ENCODE results near the gene BTBD16. TPM values are rescaled to one million over a fixed set of nuclear protein-coding genes. Genes with fewer than 3 reads are reported as not detected.

BTBD16 gene
- total RNA-seq, 3 donors from 2014 or later: 0.29 TPM; not detected in 2

DNA sequence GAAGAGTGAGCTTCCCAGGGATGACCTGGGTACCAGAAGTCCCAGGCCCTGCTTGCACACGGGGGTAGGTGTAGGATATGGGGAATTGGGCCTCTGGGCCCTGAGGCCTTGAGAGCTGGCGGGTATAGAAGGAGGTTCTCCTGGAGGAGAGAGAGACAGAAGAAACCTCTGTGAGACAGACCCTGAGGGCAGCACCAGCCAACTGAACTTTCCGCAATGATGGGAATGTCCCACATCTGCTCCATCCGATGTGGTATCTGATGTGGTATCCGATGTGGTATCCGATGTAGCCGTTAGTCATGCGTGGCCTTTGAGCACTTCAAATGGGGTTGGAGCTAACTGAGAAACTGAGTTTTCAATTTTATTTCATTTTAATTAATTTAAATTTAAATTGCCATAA is 72.8 kb downstream of the BTBD16 start:
- Histone ChIP-seq H3K27ac (no peak overlapping the region), H3K4me3 (no peak overlapping the region), H3K36me3 (no peaks in the 10 kb centered on the region), H3K4me1 (no peaks in the 10 kb centered on the region), H3K27me3 (no peaks in the 10 kb centered on the region), H3K9me3 (no peaks in the 10 kb centered on the region)
- no peak for DNase-seq (ENCODE audit: low spot score in 2 of 2)
- intact Hi-C loops (cut with DNase I; ENCODE audit: low total_unique reads): no loop called here
- no peak for TF ChIP-seq POLR2AphosphoS5 (IDR thresholded peaks at IDR 0.05)

DNA sequence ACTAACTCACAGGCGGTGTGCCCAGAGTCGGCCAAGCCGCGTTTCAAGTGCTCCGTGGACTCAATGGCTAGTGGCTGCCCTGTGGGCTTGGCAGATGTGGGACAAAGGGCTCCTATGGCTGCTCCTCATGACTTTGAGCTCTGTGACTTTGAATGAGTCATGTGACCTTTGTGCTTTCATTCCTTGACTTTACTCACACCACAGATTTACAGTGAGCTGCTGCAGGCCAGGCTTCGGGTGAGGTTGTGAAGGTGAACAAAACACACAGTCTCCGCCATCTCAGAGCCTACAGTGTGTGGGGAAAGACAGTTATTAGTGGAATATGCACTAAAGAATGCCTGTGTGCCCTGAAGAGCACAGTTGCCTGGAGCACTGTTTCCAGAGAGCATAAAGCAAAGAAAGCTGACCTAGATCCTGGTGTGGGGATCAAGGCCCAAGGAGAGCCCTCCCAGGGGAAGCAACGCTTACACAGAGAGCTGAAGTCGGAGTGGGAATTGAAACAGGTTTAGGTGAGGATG is 73.7 kb downstream of the BTBD16 start:
- no peak overlapping the region for H3K27ac ChIP-seq
- intact Hi-C loops (cut with DNase I; ENCODE audit: low total_unique reads): no loop called here

DNA sequence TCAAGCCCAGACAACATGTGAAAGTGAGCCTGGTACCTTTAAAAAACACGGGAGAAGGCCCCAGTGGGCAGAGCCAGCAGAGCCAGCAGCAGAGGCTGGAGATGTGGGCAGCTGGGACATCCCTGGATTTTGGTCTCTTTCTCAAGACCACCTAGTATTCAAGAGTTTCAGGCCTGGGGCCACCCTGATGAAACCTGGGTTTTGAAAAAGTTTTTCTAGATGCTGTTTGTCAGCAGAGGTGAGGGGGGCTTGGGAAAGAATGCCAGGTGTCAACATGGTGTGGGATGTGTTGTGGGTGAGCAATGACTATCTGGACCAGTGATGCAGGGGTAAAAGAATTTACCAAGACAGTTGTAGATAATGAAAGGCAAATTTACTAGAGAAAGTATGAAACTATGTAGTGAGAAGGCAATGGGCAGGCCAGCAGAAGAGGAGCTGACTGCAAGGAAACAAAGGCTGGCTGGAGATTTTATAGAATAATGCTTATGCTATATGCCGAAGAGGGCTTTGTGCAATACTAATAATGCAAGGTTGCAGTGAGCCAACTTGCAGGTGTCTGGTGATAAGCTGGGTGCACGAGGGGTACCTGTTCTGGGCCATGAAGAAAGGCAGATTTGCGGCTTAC is 75.3 kb downstream of the BTBD16 start:
- H3K4me1 ChIP-seq: no peaks in the 10 kb centered on the region
- H3K9me3 ChIP-seq: no peaks in the 10 kb centered on the region
- no peaks in the 10 kb centered on the region for H3K36me3 ChIP-seq
- no peaks in the 10 kb centered on the region for H3K27me3 ChIP-seq
- H3K4me3 ChIP-seq: no peak overlapping the region
- intact Hi-C loops (cut with DNase I; ENCODE audit: low total_unique reads): loop anchor here (2.0 kb wide), 1 partner anchor 16 kb away; no protein-coding TSS in a partner anchor
- DNase-seq (ENCODE audit: low spot score in 2 of 2): no peak
- TF ChIP-seq, protein P1, sequence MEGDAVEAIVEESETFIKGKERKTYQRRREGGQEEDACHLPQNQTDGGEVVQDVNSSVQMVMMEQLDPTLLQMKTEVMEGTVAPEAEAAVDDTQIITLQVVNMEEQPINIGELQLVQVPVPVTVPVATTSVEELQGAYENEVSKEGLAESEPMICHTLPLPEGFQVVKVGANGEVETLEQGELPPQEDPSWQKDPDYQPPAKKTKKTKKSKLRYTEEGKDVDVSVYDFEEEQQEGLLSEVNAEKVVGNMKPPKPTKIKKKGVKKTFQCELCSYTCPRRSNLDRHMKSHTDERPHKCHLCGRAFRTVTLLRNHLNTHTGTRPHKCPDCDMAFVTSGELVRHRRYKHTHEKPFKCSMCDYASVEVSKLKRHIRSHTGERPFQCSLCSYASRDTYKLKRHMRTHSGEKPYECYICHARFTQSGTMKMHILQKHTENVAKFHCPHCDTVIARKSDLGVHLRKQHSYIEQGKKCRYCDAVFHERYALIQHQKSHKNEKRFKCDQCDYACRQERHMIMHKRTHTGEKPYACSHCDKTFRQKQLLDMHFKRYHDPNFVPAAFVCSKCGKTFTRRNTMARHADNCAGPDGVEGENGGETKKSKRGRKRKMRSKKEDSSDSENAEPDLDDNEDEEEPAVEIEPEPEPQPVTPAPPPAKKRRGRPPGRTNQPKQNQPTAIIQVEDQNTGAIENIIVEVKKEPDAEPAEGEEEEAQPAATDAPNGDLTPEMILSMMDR (IDR thresholded peaks at IDR 0.05): no peak
- TF ChIP-seq POLR2A (IDR thresholded peaks at IDR 0.05) (no peak), POLR2AphosphoS5 (IDR thresholded peaks at IDR 0.05) (no peak)
- no peak overlapping the region for H3K27ac ChIP-seq

More for the DNA sequence above, 73.7 kb downstream of the BTBD16 start:
- no peak for DNase-seq (ENCODE audit: low spot score in 2 of 2)
- no peak for TF ChIP-seq POLR2AphosphoS5 (IDR thresholded peaks at IDR 0.05)
- TF ChIP-seq POLR2A (IDR thresholded peaks at IDR 0.05): no peak
- TF ChIP-seq, protein P1 (IDR thresholded peaks at IDR 0.05): no peak
- Histone ChIP-seq H3K4me1 (no peaks in the 10 kb centered on the region), H3K9me3 (no peaks in the 10 kb centered on the region), H3K4me3 (no peak overlapping the region), H3K27me3 (no peaks in the 10 kb centered on the region), H3K36me3 (no peaks in the 10 kb centered on the region)

DNA sequence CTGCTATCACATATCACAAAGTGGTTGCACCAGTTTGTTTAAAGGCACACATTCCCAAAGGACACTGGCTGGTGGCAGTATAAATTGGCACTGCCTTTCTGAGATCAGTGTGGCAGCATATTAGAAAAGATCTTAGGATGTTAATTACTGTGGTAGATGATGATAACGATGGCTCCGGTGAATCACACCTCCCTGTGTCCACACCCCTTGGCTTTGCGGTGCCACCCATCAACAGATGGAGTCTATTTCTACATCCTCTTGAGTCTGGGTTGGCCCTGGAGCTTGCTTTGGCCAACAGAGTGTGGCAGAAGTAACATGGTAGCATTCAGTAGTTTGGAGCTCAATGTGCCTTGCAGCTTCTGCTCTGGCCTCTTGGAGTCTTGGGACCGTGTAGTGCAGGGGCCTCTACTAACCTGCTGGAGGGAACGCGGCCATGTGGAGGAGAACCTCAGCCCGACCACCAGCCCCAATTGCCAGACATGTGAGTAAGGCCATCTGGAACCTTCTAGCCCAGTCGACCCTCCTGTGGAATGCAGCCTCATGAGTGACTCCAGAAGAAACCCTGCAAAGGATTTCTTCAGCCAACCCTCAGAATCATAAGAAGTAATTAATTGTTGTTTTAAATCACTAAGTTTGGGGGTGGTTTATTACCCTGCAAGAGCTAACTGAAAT is 76.2 kb downstream of the BTBD16 start:
- TF ChIP-seq POLR2A (IDR thresholded peaks at IDR 0.05): no peak
- TF ChIP-seq, protein P1 (IDR thresholded peaks at IDR 0.05): no peak
- no peak for DNase-seq (ENCODE audit: low spot score in 2 of 2)
- intact Hi-C loops (cut with DNase I; ENCODE audit: low total_unique reads): loop anchor here (2.0 kb wide), 1 partner anchor 15 kb away; no protein-coding TSS in a partner anchor
- Histone ChIP-seq H3K36me3 (no peaks in the 10 kb centered on the region), H3K27ac (no peak overlapping the region), H3K4me3 (no peak overlapping the region), H3K27me3 (no peaks in the 10 kb centered on the region), H3K9me3 (no peaks in the 10 kb centered on the region), H3K4me1 (no peaks in the 10 kb centered on the region)

DNA sequence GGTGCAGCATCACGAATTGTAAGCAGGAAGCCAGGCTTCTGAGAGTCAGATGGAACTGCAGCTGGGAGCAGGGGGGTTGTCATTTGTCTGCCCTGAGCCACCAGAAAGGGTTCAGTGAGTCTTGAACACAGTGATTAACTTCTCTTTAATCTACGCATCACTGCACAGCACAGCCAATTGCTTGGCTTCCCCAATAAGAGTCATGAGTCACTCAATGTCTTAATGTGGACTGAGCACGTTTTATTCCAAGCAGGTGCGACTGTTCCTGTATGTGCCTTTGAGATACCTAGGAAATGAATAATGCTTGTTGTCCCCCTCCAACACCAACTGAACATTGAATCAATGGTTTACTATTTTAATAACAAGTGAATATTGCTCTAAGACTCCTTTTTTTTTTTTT is 77.4 kb downstream of the BTBD16 start:
- no peaks in the 10 kb centered on the region for H3K27me3 ChIP-seq
- intact Hi-C loops (cut with DNase I; ENCODE audit: low total_unique reads): no loop called here
- H3K36me3 ChIP-seq: no peaks in the 10 kb centered on the region
- no peak for DNase-seq (ENCODE audit: low spot score in 2 of 2)
- no peaks in the 10 kb centered on the region for H3K4me1 ChIP-seq
- H3K4me3 ChIP-seq: no peak overlapping the region
- TF ChIP-seq POLR2AphosphoS5 (IDR thresholded peaks at IDR 0.05) (no peak), POLR2A (IDR thresholded peaks at IDR 0.05) (no peak)
- TF ChIP-seq, protein P1 (IDR thresholded peaks at IDR 0.05): no peak
- no peaks in the 10 kb centered on the region for H3K9me3 ChIP-seq
- no peak overlapping the region for H3K27ac ChIP-seq

All from breast epithelium (tissue), 4 donors.